OCI-LY7 (cell line): ENCODE data around the gene KIAA1671. TPM values are rescaled to one million over a fixed set of nuclear protein-coding genes. Genes with fewer than 3 reads are reported as not detected.

Experiments used
- BruUV-seq: library from RNA; stranded (reverse); fragments of 400-500 nt; replicated peaks from 2 replicates; lab custom pipeline; 2021; lab: Mats Ljungman, UMichigan
- CTCF ChIA-PET: fragments of 300-600 bp; sonication (Branson Sonifier 250); formaldehyde crosslinking; loops from one replicate; lab custom pipeline; 2022; ENCODE audit warnings: antibody characterized with exemption; ENCODE audit not compliant: unreplicated experiment; lab: Charles Lee
- POLR2A ChIA-PET: fragments of 300-600 bp; sonication (Branson Sonifier 250); formaldehyde crosslinking; loops from one replicate; lab custom pipeline; 2022; ENCODE audit warnings: antibody characterized with exemption; lab: Charles Lee
- DNase-seq: peaks from one replicate; pipeline ENCODE4 v3.0.0-alpha.2; 2015; ENCODE audit warnings: low spot score
- H2AFZ ChIP-seq: fragments of 200-600 bp; sonication (generic), shearing (Covaris generic); 2 replicates; pipeline ENCODE4 v1.6.1; 2014; ENCODE audit warnings: mild to moderate bottlenecking, antibody characterized with exemption, low read length, moderate library complexity
- H3K27ac ChIP-seq: fragments of 200-600 bp; sonication (generic); 2 replicates; pipeline ENCODE4 v1.5.1; 2014; ENCODE audit warnings: mixed run types, low read depth, mild to moderate bottlenecking, moderate library complexity, low read length, inconsistent platforms; ENCODE audit not compliant: poor library complexity, severe bottlenecking
- H3K36me3 ChIP-seq: fragments of 200-600 bp; sonication (generic); 2 replicates; pipeline ENCODE4 v1.6.1; 2014; ENCODE audit warnings: mild to moderate bottlenecking, antibody characterized with exemption, low read length, moderate library complexity, mixed read lengths; ENCODE audit not compliant: insufficient read depth
- H3K4me1 ChIP-seq: fragments of 200-600 bp; sonication (generic); 2 replicates; pipeline ENCODE4 v1.5.1; 2014; ENCODE audit warnings: mild to moderate bottlenecking, low read length; ENCODE audit not compliant: insufficient read depth, poor library complexity, severe bottlenecking
- H3K4me2 ChIP-seq: fragments of 200-600 bp; sonication (generic); 2 replicates; pipeline ENCODE4 v1.6.1; 2014; ENCODE audit warnings: mild to moderate bottlenecking, low read length
- H3K4me3 ChIP-seq: fragments of 200-600 bp; sonication (generic); 2 replicates; pipeline ENCODE4 v1.5.1; 2014; ENCODE audit warnings: mild to moderate bottlenecking, low read depth, low read length; ENCODE audit not compliant: poor library complexity, severe bottlenecking
- H3K79me2 ChIP-seq: fragments of 200-600 bp; sonication (generic); 2 replicates; pipeline ENCODE4 v1.6.1; 2016; ENCODE audit warnings: low read depth, mild to moderate bottlenecking, low read length, moderate library complexity, mixed read lengths; ENCODE audit not compliant: insufficient read depth
- H3K9me2 ChIP-seq: fragments of 200-600 bp; sonication (generic); 2 replicates; pipeline ENCODE4 v1.6.1; 2016; ENCODE audit warnings: mild to moderate bottlenecking, low read length, mixed read lengths; ENCODE audit not compliant: insufficient read depth
- H3K9me3 ChIP-seq: fragments of 200-600 bp; sonication (generic); 2 replicates; pipeline ENCODE4 v1.6.1; 2014; ENCODE audit warnings: mild to moderate bottlenecking, mixed run types, low read length, mixed read lengths
- H4K20me1 ChIP-seq: fragments of 200-600 bp; sonication (generic); 2 replicates; pipeline ENCODE4 v1.6.1; 2014; ENCODE audit warnings: mild to moderate bottlenecking, antibody characterized with exemption, low read length, moderate library complexity, mixed read lengths; ENCODE audit not compliant: insufficient read depth
- EZH2phosphoT487 ChIP-seq: fragments of 200-600 bp; sonication (generic); IDR thresholded peaks from 2 replicates; pipeline ENCODE4 v1.6.1; 2018; ENCODE audit warnings: low read depth, borderline replicate concordance, mild to moderate bottlenecking, mixed run types, antibody characterized with exemption, low read length, moderate library complexity, mixed read lengths
- intact Hi-C: fragments of 100-400 bp; cut with micrococcal nuclease; formaldehyde crosslinking; loops from one replicate; pipeline ENCODE4 v1.10.0; 2022; ENCODE audit not compliant: unreplicated experiment
- total RNA-seq, 2 experiments: library from RNA; depleted of rRNA in 1 of 2; stranded (reverse); fragments of >200 nt in 1 of 2; shearing (Covaris generic) in 1 of 2; gene quantifications; 2 replicates each; pipeline ENCODE4 v1.2.3, GENCODE V29; 2014 to 2022
- TF ChIP-seq, protein P1 (sequence below): fragments of 200-600 bp; sonication (generic); conservative IDR thresholded peaks from 2 replicates; pipeline ENCODE4 v1.5.1; 2014; ENCODE audit warnings: mild to moderate bottlenecking, antibody characterized with exemption, low read length, moderate library complexity, mixed read lengths

KIAA1671 gene
- total RNA-seq, 2 experiments from 2014 or later = not detected

DNA sequence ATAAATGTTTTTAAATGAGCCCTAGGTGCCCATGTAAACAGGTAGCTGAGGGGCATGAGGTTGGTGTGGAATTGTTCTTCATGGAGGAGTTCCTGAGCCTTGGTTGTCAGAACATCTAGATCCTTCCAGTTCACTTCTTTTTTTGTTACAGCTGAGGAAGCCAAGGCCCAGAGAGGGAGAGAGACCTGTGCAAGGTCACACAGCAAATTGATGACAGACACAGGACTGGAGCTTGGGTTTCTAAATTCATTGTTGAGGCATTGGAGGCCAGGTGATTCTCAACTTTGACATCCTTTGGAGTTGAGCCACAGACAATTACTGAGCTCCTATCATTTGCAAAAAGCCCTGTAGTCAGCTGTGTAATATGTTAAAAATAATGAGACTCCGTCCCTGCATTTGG is 174.0 kb downstream of the KIAA1671 start:
- no peak for TF ChIP-seq EZH2phosphoT487
- TF ChIP-seq, protein P1, sequence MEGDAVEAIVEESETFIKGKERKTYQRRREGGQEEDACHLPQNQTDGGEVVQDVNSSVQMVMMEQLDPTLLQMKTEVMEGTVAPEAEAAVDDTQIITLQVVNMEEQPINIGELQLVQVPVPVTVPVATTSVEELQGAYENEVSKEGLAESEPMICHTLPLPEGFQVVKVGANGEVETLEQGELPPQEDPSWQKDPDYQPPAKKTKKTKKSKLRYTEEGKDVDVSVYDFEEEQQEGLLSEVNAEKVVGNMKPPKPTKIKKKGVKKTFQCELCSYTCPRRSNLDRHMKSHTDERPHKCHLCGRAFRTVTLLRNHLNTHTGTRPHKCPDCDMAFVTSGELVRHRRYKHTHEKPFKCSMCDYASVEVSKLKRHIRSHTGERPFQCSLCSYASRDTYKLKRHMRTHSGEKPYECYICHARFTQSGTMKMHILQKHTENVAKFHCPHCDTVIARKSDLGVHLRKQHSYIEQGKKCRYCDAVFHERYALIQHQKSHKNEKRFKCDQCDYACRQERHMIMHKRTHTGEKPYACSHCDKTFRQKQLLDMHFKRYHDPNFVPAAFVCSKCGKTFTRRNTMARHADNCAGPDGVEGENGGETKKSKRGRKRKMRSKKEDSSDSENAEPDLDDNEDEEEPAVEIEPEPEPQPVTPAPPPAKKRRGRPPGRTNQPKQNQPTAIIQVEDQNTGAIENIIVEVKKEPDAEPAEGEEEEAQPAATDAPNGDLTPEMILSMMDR = no peak
- ChIA-PET POLR2A (interaction anchor here (0.6 kb wide), 1 partner anchor 406 kb away, joined by 3 read pairs; no protein-coding TSS in a partner anchor), CTCF (no interaction called here)
- Histone ChIP-seq H3K4me3 (no peak overlapping the region), H3K4me1 (no peaks in the 10 kb centered on the region), H3K36me3 (no peaks in the 10 kb centered on the region), H3K9me2 (no peaks in the 10 kb centered on the region), H2AFZ (no peak overlapping the region), H3K4me2 (no peak overlapping the region), H3K79me2 (no peaks in the 10 kb centered on the region), H3K9me3 (no peaks in the 10 kb centered on the region), H3K27ac (no peak overlapping the region), H4K20me1 (no peaks in the 10 kb centered on the region)
- BruUV-seq = no TSS peak
- intact Hi-C loops = no loop called here
- DNase-seq = no peak

DNA sequence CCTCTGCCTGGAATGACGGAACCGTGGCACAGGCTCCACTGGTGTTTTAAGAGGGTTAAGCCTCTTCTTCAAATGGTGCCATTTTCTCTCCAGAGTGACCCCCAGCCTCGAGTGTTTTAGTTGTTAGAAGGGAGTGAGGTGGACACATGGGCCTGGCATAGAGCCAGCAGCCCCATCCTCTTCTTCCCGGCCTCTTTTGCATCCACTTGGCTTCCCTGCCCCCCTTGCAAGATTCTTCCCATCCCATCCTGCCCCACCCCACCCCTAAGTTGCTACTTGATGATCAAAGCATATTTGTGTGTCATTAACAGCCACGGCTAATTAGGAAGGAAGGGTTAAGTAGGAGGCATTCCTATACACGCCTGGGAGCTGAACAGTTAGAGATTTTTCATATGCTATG is 174.8 kb downstream of the KIAA1671 start:
- Histone ChIP-seq H2AFZ (no peak overlapping the region), H4K20me1 (no peaks in the 10 kb centered on the region), H3K4me1 (no peaks in the 10 kb centered on the region), H3K9me2 (no peaks in the 10 kb centered on the region), H3K79me2 (no peaks in the 10 kb centered on the region), H3K4me2 (no peak overlapping the region), H3K36me3 (no peaks in the 10 kb centered on the region), H3K4me3 (no peak overlapping the region), H3K9me3 (no peaks in the 10 kb centered on the region), H3K27ac (no peak overlapping the region)
- intact Hi-C loops = no loop called here
- POLR2A ChIA-PET = no interaction called here
- DNase-seq = no peak
- no TSS peak for BruUV-seq
- TF ChIP-seq, protein P1 = no peak
- no peak for TF ChIP-seq EZH2phosphoT487
- CTCF ChIA-PET = no interaction called here

DNA sequence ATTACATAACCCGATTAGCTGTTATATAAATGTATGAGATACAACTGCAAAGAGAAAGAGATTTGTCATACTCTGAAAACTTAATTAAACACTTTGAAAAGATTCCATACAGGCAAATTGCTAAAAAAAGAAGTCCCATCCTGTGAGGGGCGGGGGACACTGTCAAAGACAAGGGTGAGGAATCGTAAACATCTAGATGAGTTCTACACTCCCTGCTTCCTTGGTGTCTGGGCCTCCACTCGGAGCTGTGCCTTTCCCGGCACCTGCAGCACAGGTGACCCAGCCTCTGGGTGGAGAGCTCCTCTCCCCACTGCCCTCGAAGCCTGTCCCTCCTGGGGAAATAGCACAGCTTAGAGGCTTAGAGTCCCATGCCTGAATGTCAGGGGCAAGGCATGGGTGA is 177.9 kb downstream of the KIAA1671 start:
- H4K20me1 ChIP-seq = no peaks in the 10 kb centered on the region
- no peaks in the 10 kb centered on the region for H3K36me3 ChIP-seq
- ChIA-PET POLR2A (no interaction called here), CTCF (no interaction called here)
- DNase-seq = no peak
- BruUV-seq = no TSS peak
- no peak overlapping the region for H2AFZ ChIP-seq
- H3K27ac ChIP-seq = no peak overlapping the region
- no peaks in the 10 kb centered on the region for H3K79me2 ChIP-seq
- no peaks in the 10 kb centered on the region for H3K4me1 ChIP-seq
- TF ChIP-seq, protein P1 = no peak
- no peak for TF ChIP-seq EZH2phosphoT487
- no peak overlapping the region for H3K4me2 ChIP-seq
- H3K9me2 ChIP-seq = no peaks in the 10 kb centered on the region
- no peaks in the 10 kb centered on the region for H3K9me3 ChIP-seq
- intact Hi-C loops = no loop called here
- no peak overlapping the region for H3K4me3 ChIP-seq
